ENCODE measurements around the gene SPSB4.

The SPSB4 gene

DNA sequence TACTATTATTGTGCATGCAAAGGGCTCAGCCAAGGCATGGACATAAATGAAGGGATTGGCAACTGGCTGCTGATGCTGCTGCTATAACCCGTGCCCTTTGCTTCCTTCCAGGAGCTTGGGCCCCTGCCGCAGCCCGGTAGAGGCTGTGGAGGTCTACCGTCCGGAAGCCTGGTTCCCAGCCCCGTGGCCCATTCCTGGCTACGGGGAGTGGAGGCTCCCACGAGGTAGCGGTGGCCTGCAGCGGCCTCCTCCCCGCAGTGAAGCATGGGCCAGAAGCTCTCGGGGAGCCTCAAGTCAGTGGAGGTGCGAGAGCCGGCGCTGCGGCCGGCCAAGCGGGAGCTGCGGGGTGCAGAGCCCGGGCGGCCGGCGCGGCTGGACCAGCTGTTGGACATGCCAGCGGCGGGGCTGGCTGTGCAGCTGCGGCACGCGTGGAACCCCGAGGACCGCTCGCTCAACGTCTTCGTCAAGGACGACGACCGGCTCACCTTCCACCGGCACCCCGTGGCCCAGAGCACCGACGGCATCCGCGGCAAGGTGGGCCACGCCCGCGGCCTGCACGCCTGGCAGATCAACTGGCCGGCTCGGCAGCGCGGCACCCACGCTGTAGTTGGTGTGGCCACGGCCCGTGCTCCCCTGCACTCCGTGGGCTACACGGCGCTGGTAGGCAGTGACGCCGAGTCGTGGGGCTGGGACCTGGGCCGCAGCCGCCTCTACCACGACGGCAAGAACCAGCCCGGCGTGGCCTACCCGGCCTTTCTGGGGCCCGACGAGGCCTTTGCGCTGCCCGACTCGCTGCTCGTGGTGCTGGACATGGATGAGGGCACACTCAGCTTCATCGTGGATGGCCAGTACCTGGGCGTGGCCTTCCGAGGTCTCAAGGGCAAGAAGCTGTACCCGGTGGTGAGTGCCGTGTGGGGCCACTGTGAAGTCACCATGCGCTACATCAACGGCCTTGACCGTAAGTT, 15.0 kb downstream of the SPSB4 start:
- DNase-seq (ENCODE audit: low spot score): no peak
- no peak for TF ChIP-seq CTCF (IDR thresholded peaks at IDR 0.05; ENCODE audit: extremely low read depth, insufficient read depth, missing control alignments)
- in situ Hi-C loops (cut with MboI; ENCODE audit: low pct_unique_long_range_greater_than_20kb, low sequenced_read_pairs, unreplicated experiment): no loop called here

DNA sequence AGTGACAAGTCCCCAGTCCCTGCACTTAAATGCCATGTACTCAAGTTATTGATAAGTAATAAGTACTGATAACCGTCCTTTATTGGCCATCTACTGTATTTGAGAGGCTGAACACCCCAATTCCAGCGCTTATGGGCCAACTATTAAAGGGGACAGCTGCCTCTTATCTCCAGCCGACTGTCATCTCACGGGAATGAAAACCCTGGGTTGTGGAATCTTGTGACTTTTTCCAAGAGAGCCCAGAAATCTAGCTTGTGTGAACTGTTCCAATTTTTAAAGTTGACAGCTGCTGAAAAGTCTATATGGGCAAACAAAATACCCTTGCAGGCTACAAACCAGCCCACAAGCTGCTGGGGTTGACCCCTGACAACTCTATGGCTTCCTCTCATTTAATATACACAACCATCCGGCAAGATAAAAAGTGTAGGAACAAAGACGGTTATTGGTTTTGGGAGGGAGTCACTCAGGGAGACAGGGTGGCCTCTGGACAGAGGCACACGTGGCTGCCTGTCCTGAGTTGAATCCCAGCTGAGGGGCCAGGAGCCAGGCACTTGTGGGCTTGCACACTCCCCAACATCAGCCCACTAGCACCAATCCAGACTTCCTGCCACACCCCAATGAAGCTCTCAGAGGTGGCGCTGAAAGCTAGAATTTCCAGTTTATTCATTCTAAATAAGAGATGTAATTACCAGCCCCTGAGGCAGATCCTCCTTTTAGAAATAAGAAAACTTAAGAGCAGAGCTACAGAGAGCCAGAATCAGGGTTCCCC, 16.2 kb downstream of the SPSB4 start:
- no peak for TF ChIP-seq CTCF (IDR thresholded peaks at IDR 0.05; ENCODE audit: extremely low read depth, insufficient read depth, missing control alignments)
- in situ Hi-C loops (cut with MboI; ENCODE audit: low pct_unique_long_range_greater_than_20kb, low sequenced_read_pairs, unreplicated experiment): no loop called here
- no peak for DNase-seq (ENCODE audit: low spot score)

GRCh38 chr3:141070229-141070628, 19.1 kb downstream of the SPSB4 start:
- in situ Hi-C loops (cut with MboI; ENCODE audit: low pct_unique_long_range_greater_than_20kb, low sequenced_read_pairs, unreplicated experiment): no loop called here
- no peak for TF ChIP-seq CTCF (IDR thresholded peaks at IDR 0.05; ENCODE audit: extremely low read depth, insufficient read depth, missing control alignments)
- no peak for DNase-seq (ENCODE audit: low spot score)

DNA sequence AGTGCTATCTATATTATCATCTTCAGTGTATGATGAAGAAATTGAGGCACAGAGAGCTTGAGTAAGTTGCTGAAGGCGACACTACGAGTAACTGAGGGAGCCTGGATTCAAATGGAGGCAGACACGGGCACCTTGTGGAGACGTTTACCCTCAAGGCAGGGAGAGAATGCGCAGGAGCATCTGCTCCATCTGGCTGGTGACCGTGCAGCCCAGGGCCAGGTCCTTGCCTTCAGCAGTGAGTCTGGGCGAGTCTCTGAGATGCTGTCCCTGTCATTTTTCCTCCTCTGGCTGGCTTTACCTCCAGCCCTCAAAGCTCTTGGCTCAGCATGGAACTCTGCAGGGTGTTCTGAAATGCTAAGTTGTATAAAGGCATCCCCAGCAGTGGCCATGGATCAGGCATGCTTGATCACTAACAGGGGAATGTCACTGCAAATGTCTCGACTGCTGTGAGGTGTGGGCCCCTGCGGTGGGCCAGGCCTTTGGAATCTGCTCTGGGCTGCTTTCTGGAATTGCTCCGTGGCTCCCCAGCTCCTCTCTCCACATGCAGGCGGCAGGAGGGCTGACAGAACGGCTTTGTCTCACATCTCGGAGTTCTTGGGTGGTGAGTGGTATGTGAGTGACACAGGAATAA, 19.7 kb downstream of the SPSB4 start:
- in situ Hi-C loops (cut with MboI; ENCODE audit: low pct_unique_long_range_greater_than_20kb, low sequenced_read_pairs, unreplicated experiment): no loop called here
- DNase-seq (ENCODE audit: low spot score): no peak
- no peak for TF ChIP-seq CTCF (IDR thresholded peaks at IDR 0.05; ENCODE audit: extremely low read depth, insufficient read depth, missing control alignments)

DNA sequence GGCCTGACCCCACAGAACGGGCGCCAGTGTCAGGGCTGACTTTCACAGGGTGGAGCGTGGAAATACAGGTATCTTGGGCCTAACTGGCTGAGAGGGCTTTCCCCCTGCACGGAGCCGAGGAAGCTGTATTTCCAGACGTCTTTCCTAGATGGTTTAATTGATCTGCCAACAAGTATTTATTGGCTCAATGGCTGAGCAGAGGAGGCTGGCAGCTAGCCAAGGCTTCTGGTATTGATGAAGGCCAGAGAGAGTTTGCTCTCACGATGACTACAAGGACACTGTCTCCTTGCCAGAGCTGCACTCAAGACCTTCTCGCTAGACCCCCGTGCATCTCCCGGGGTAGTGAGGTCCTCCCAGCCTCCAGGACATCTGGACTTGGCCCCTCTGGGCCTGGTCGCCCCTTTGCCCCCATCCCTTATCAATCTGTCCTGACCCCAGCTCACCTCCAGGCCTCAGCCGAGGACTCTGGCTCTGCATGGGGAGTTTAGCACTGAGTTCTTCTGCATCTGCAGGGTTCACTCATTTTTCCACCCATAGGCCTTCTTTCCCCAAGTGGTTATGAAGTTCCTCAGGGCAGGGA, 20.6 kb downstream of the SPSB4 start:
- no peak for DNase-seq (ENCODE audit: low spot score)
- in situ Hi-C loops (cut with MboI; ENCODE audit: low pct_unique_long_range_greater_than_20kb, low sequenced_read_pairs, unreplicated experiment): no loop called here
- TF ChIP-seq CTCF (IDR thresholded peaks at IDR 0.05; ENCODE audit: extremely low read depth, insufficient read depth, missing control alignments): no peak

GRCh38 chr3:141072950-141073349, 21.8 kb downstream of the SPSB4 start:
- in situ Hi-C loops (cut with MboI; ENCODE audit: low pct_unique_long_range_greater_than_20kb, low sequenced_read_pairs, unreplicated experiment): no loop called here
- no peak for DNase-seq (ENCODE audit: low spot score)
- TF ChIP-seq CTCF (IDR thresholded peaks at IDR 0.05; ENCODE audit: extremely low read depth, insufficient read depth, missing control alignments): no peak
